Upper lobe of left lung (tissue), 6 donors: ENCODE measurements around the gene RNU5D-1. TPM values are rescaled to one million over a fixed set of nuclear protein-coding genes. Genes with fewer than 3 reads are reported as not detected.
"Not testable (repeated sequence)": the region's sequence is repeated elsewhere in the genome, so short reads cannot be mapped to it uniquely, and the experiment has no call there.

Experiments used
- ATAC-seq, 2 donors: fragments of 200-7000 bp; cut with Tn5 transposase; one replicate each; pipeline ENCODE4 v1.9.1; 2022; ENCODE audit warnings: mild to moderate bottlenecking in 2 of 2, moderate library complexity in 2 of 2; ENCODE audit not compliant: low FRiP score in 2 of 2
- DNase-seq, 2 donors: peaks; one replicate each; pipeline ENCODE4 v3.0.0-alpha.2; 2019 to 2020
- H3K27ac ChIP-seq, 4 donors: fragments of 200-600 bp; sonication (generic); one replicate each; pipeline ENCODE4 v1.5.1; 2016 to 2019
- H3K27me3 ChIP-seq, 4 donors: fragments of 200-600 bp; sonication (generic); one replicate each; pipeline ENCODE4 v1.5.1; 2017 to 2019
- H3K36me3 ChIP-seq, 4 donors: fragments of 200-600 bp; sonication (generic); one replicate each; pipeline ENCODE4 v1.5.1; 2016 to 2019
- H3K4me1 ChIP-seq, 4 donors: fragments of 200-600 bp; sonication (generic); one replicate each; pipeline ENCODE4 v1.5.1; 2018 to 2019
- H3K4me3 ChIP-seq, 4 donors: fragments of 200-600 bp; sonication (generic); one replicate each; pipeline ENCODE4 v1.5.1; 2017 to 2019; ENCODE audit warnings: mild to moderate bottlenecking in 2 of 4, moderate library complexity in 1 of 4
- H3K9me3 ChIP-seq, 4 donors: fragments of 200-600 bp; sonication (generic); one replicate each; pipeline ENCODE4 v1.5.1; 2018 to 2019
- CTCF ChIP-seq, 6 experiments: fragments of 450-650 bp in 4 of 6; fragments of 200-600 bp in 2 of 6; sonication (generic) in 2 of 6; IDR thresholded peaks; one replicate each; pipeline ENCODE4 v1.5.1; 2016 to 2019; ENCODE audit warnings: antibody characterized with exemption in 6 of 6
- EP300 ChIP-seq, 4 donors: sonication (generic); formaldehyde crosslinking; IDR thresholded peaks; one replicate each; pipeline ENCODE4 v1.5.1; 2017; ENCODE audit warnings: antibody characterized with exemption in 4 of 4, control low read depth in 2 of 4
- POLR2A ChIP-seq, 4 donors: fragments of 450-650 bp; IDR thresholded peaks; one replicate each; pipeline ENCODE4 v1.5.1; 2016 to 2017; ENCODE audit warnings: antibody characterized with exemption in 4 of 4, mild to moderate bottlenecking in 2 of 4
- POLR2AphosphoS5 ChIP-seq, 2 donors: sonication (generic); formaldehyde crosslinking; IDR thresholded peaks; one replicate each; pipeline ENCODE4 v1.5.1; 2017; ENCODE audit warnings: antibody characterized with exemption in 2 of 2
- WGBS, 2 donors: methylation state at CpG; one replicate each; pipeline ENCODE4 v1.1.5; 2017 to 2018; 5-methylcytosine and 5-hydroxymethylcytosine counted together
- total RNA-seq, 6 donors: library from RNA; depleted of rRNA in 4 of 6; stranded (reverse); fragments of >200 nt in 4 of 6; gene quantifications; one replicate each; pipeline versions ENCODE4 v1.1.0 to v1.2.1, GENCODE V29; 2016 to 2021
- donor health status: DM: no; HTN: no; CAD: no; lungs with moderate emphysema.
- donor health status: DM: no; HTN: yes; CAD: no; lungs with severe emphysema.

Gene RNU5D-1
- total RNA-seq, 6 donors from 2014 or later, result not detected

GRCh38 chr1:44740179-44740617, 9.2 kb upstream of the RNU5D-1 start:
- Histone ChIP-seq H3K4me3 (peak overlapping the region in 3 of 4 donors; percentile 39 to 65 (median 56)), H3K9me3 (no peaks in the 10 kb centered on the region)

DNA sequence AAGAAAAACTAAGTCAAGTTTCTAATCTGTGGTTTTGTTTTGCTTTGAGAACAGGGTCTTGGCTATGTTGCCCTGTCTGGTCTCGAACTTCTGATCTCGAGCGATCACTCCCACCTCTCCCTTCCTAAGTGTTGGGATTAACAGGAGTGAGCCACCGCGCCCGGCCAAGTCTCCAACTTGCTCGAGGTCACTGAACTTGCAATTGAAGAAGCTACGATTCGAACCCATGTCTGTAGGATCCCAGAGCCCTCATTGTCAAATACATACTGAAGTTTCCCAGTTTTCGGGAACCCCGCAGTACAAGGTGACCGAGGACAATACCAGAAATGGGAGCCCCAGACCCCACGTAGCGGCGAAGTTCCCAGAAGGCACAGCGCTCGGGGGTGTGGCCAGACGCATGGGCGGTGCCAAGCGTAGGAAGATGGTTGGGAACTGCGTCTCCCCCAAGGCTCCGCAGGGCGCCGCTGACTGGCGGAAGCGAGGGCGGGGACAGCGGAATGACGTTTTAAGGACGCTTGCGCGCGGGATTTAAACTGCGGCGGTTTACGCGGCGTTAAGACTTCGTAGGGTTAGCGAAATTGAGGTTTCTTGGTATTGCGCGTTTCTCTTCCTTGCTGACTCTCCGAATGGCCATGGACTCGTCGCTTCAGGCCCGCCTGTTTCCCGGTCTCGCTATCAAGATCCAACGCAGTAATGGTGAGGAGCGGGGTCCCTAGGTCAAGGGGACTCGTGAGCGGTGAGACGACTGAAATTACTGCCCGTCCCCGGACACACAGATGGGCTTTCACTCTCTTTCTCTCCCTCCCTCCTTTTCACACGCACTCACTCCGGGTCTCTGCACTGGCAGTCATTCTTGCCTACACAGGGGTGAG, 8.6 kb upstream of the RNU5D-1 start, which contains the start of gene KIF2C:
Gene KIF2C (plus strand): TSS at position 531 of the 872 bp plus-strand sequence. CDS start 96 bp downstream, at position 627.
- 0 to 1% methylated on average over 38 to 55 of the region's 57 CpGs for WGBS, 2 donors
- peak; percentile 99 to 100 for ATAC-seq
- peak within 1 kb of the TSS; percentile 25 to 65 (median 48) for H3K4me3 ChIP-seq

More at GRCh38 chr1:44740179-44740617, 9.2 kb upstream of the RNU5D-1 start:
- TF ChIP-seq POLR2AphosphoS5 (IDR thresholded peaks at IDR 0.05) (no peak), POLR2A (IDR thresholded peaks at IDR 0.05) (no peak), CTCF (IDR thresholded peaks at IDR 0.05) (no peak)
- H3K27me3 ChIP-seq, result no peaks in the 10 kb centered on the region
- H3K4me1 ChIP-seq, result peaks cover 6 to 9% (median 7%) of the 10 kb centered on the region in 4 donors
- ATAC-seq (peak in 1 of 2 donors; percentile 5), DNase-seq (no peak)
- no peaks in the 10 kb centered on the region for H3K36me3 ChIP-seq
- WGBS, 2 donors, result 2 to 3% methylated on average over 14 of the region's 14 CpGs
- peak overlapping the region in 3 of 4 donors; percentile 75 to 87 (median 87) for H3K27ac ChIP-seq

DNA sequence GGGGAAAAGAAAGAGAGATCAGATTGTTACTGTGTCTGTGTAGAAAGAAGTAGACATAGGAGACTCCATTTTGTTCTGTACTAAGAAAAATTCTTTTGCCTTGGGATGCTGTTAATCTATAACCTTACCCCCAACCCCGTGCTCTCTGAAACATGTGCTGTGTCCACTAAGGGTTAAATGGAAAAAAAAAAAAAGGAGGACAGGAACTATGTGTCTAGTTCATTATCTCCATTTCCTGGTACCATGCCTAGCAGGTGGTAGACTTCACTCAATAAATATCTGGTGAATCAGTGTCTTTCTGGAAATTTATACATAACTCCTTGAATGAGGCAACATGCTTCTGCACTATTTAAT, 8.0 kb upstream of the RNU5D-1 start:
- not testable (repeated sequence) for H3K4me1 ChIP-seq, H3K9me3 ChIP-seq, H3K36me3 ChIP-seq, H3K27me3 ChIP-seq, ATAC-seq, DNase-seq
- H3K4me3 ChIP-seq, result peak overlapping the region in 3 of 4 donors; percentile 39 to 65 (median 56)
- peak overlapping the region; percentile 75 to 93 (median 87) for H3K27ac ChIP-seq
- 68 to 95% methylated on average over 1 of the region's 1 CpG for WGBS, 2 donors

More for the DNA sequence above, 8.6 kb upstream of the RNU5D-1 start, which contains the start of gene KIF2C:
- peak in 3 of 4 donors; percentile 62 to 79 (median 64) for TF ChIP-seq POLR2A (IDR thresholded peaks at IDR 0.05)
- TF ChIP-seq CTCF (IDR thresholded peaks at IDR 0.05), result peak in 3 of 6 experiments; percentile 19 to 39 (median 21)
- TF ChIP-seq POLR2AphosphoS5 (IDR thresholded peaks at IDR 0.05), result peak; percentile 69 to 92
- peak in 1 of 4 donors; percentile 67 for TF ChIP-seq EP300 (IDR thresholded peaks at IDR 0.05)
- peak; percentile 97 to 99 for DNase-seq
- Histone ChIP-seq H3K27me3 (no peaks in the 10 kb centered on the region), H3K9me3 (no peaks in the 10 kb centered on the region), H3K4me1 (peaks cover 6 to 9% (median 7%) of the 10 kb centered on the region in 4 donors), H3K36me3 (no peaks in the 10 kb centered on the region), H3K27ac (peak within 1 kb of the TSS; percentile 75 to 93 (median 87))

- DNase-seq, result no peak
- Histone ChIP-seq H3K9me3 (no peaks in the 10 kb centered on the region), H3K4me1 (peaks cover 6 to 13% (median 7%) of the 10 kb centered on the region in 4 donors), H3K27ac (no peak overlapping the region), H3K36me3 (no peaks in the 10 kb centered on the region), H3K4me3 (no peak overlapping the region), H3K27me3 (no peaks in the 10 kb centered on the region)
- no peak for ATAC-seq
- WGBS, 2 donors, result 95 to 100% methylated on average over 1 of the region's 1 CpG
- TF ChIP-seq POLR2AphosphoS5 (IDR thresholded peaks at IDR 0.05) (no peak), CTCF (IDR thresholded peaks at IDR 0.05) (no peak), POLR2A (IDR thresholded peaks at IDR 0.05) (no peak), EP300 (IDR thresholded peaks at IDR 0.05) (no peak)
These were observed 5.0 kb upstream of the RNU5D-1 start for GRCh38 chr1:44735992-44736391.

DNA sequence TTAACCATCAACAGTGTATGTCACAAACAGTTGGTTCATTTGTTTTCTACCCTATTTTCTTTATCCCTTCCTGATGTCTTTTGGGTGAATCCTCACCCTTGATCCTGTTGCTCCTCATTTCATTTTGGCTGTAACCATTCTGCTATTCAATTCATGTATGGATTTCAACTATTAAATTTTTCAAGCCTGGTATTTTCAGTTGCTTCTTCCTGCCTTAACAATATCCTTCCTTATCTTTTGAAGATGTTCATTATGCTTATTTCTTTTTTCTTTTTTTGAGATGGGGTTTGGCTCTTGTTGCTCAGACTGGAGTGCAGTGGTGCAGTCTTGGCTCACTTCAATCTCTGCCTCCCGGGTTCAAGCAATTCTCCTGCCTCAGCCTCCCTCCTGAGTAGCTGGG, 2.8 kb upstream of the RNU5D-1 start:
- 85% methylated on average over 1 of the region's 1 CpG for WGBS, 2 donors
- peak overlapping the region in 1 of 4 donors; percentile 32 for H3K27ac ChIP-seq
- H3K36me3 ChIP-seq, result no peaks in the 10 kb centered on the region
- peaks cover 13 to 25% (median 15%) of the 10 kb centered on the region in 4 donors for H3K4me1 ChIP-seq
- H3K4me3 ChIP-seq, result no peak overlapping the region
- ATAC-seq (no peak), DNase-seq (no peak)
- H3K9me3 ChIP-seq, result no peaks in the 10 kb centered on the region
- H3K27me3 ChIP-seq, result no peaks in the 10 kb centered on the region
- TF ChIP-seq POLR2AphosphoS5 (IDR thresholded peaks at IDR 0.05) (no peak), EP300 (IDR thresholded peaks at IDR 0.05) (no peak), POLR2A (IDR thresholded peaks at IDR 0.05) (no peak), CTCF (IDR thresholded peaks at IDR 0.05) (no peak)
